K562 (cell line): ENCODE measurements around the gene CYLC2. TPM values are rescaled to one million over a fixed set of nuclear protein-coding genes. Genes with fewer than 3 reads are reported as not detected.

Experiments
- ATAC-seq: fragments of 200-7000 bp; cut with Tn5 transposase; 3 replicates; pipeline ENCODE4 v1.9.1; 2020; ENCODE audit warnings: moderate library complexity
- BruUV-seq: library from RNA; stranded (reverse); fragments of 400-500 nt; replicated peaks from 2 replicates; lab custom pipeline; 2021; lab: Mats Ljungman, UMichigan
- CTCF ChIA-PET: fragments of 300-600 bp; formaldehyde crosslinking; extraction: SDS; loops from one replicate; lab custom pipeline; 2021; ENCODE audit warnings: low intra/inter-chr PET ratio; lab: Yijun Ruan, JAX
- POLR2A ChIA-PET: fragments of 300-600, 350-650 bp; sonication (Branson Sonifier 250); formaldehyde crosslinking; extraction: SDS; loops from one replicate; lab custom pipeline; 2021; ENCODE audit warnings: antibody characterized with exemption, inconsistent platforms; lab: Yijun Ruan, JAX
- DNase-seq, 4 experiments: peaks; one replicate each; pipeline versions ENCODE4 v3.0.0 to v3.0.0-alpha.2; 2011 to 2018; ENCODE audit warnings: low spot score in 3 of 4, mixed read lengths in 3 of 4; ENCODE audit errors: extremely low read depth in 1 of 4
- FAIRE-seq: peaks from 2 replicates; lab custom pipeline; 2011; peaks lifted over from hg19 to GRCh38; lab: Jason Lieb, UNC
- H2AFZ ChIP-seq: 2 replicates; pipeline ENCODE4 v1.6.0; 2011; ENCODE audit warnings: low read depth, low read length, control low read depth, inconsistent platforms
- H3K27ac ChIP-seq: fragments of 200-600 bp; 3 replicates; pipeline ENCODE4 v1.8.0; 2011; ENCODE audit warnings: low read depth, mild to moderate bottlenecking, control low read depth, inconsistent platforms, low read length, moderate library complexity, mixed read lengths; ENCODE audit errors: extremely low read depth
- H3K27me3 ChIP-seq, 2 experiments: fragments of 300-600 bp in 1 of 2; 2 replicates in 1 of 2; 3 replicates in 1 of 2; pipeline versions ENCODE4 v1.6.0 to v1.8.0; 2011; ENCODE audit warnings: inconsistent platforms in 2 of 2, low read length in 2 of 2, mild to moderate bottlenecking in 1 of 2, mixed read lengths in 1 of 2, moderate library complexity in 1 of 2; ENCODE audit not compliant: control insufficient read depth in 2 of 2, insufficient read depth in 2 of 2
- H3K36me3 ChIP-seq: fragments of 300-600 bp; 3 replicates; pipeline ENCODE4 v1.8.0; 2011; ENCODE audit warnings: mild to moderate bottlenecking, low read length, inconsistent platforms; ENCODE audit not compliant: control insufficient read depth, insufficient read depth
- H3K4me1 ChIP-seq, 2 experiments: fragments of 200-600 bp in 1 of 2; replicated peaks in 1 of 2; 2 replicates in 1 of 2; 3 replicates in 1 of 2; pipeline versions ENCODE4 v1.5.1 to v1.8.0; 2011; ENCODE audit warnings: inconsistent platforms in 2 of 2, low read length in 2 of 2, mild to moderate bottlenecking in 1 of 2, mixed read lengths in 1 of 2, moderate library complexity in 1 of 2; ENCODE audit not compliant: control insufficient read depth in 2 of 2, insufficient read depth in 2 of 2
- H3K4me2 ChIP-seq: 2 replicates; pipeline ENCODE4 v1.6.1; 2011; ENCODE audit warnings: low read length, control low read depth, inconsistent platforms, mixed read lengths; ENCODE audit not compliant: insufficient read depth
- H3K4me3 ChIP-seq: fragments of 200-600 bp; sonication (generic), shearing (Covaris generic); 2 replicates; pipeline ENCODE4 v1.5.1; 2016; ENCODE audit warnings: control low read depth, inconsistent platforms
- H3K79me2 ChIP-seq: fragments of 200-600 bp; 3 replicates; pipeline ENCODE4 v1.8.0; 2011; ENCODE audit warnings: low read length, inconsistent platforms; ENCODE audit not compliant: control insufficient read depth, insufficient read depth
- H3K9ac ChIP-seq, 2 experiments: 2 replicates each; pipeline versions ENCODE4 v1.6.0 to v1.6.1; 2011; ENCODE audit warnings: low read depth in 2 of 2, low read length in 2 of 2, control low read depth in 1 of 2, inconsistent platforms in 1 of 2, mild to moderate bottlenecking in 1 of 2, mixed read lengths in 1 of 2; ENCODE audit not compliant: insufficient read depth in 1 of 2
- H3K9me1 ChIP-seq: one replicate; pipeline ENCODE4 v1.6.0; 2011; ENCODE audit warnings: inconsistent platforms, mild to moderate bottlenecking, low read length, moderate library complexity; ENCODE audit not compliant: control insufficient read depth, insufficient read depth
- H3K9me3 ChIP-seq: replicated peaks from 2 replicates; pipeline ENCODE4 v1.5.1; 2011; ENCODE audit warnings: low read depth, low read length, inconsistent platforms; ENCODE audit not compliant: control insufficient read depth, insufficient read depth
- H4K20me1 ChIP-seq: replicated peaks from 2 replicates; pipeline ENCODE4 v1.6.1; 2011; ENCODE audit warnings: low read length, inconsistent platforms, mixed read lengths; ENCODE audit not compliant: control insufficient read depth, insufficient read depth
- DDX20 ChIP-seq: fragments of 450-650 bp; IDR thresholded peaks from 2 replicates; pipeline ENCODE4 v1.6.1; 2016; ENCODE audit warnings: missing genetic modification characterization, low read depth, mild to moderate bottlenecking, missing compliant biosample characterization, moderate library complexity
- KDM4B ChIP-seq, 2 experiments: fragments of 450-650 bp in 1 of 2; sonication (generic) in 1 of 2; IDR thresholded peaks; 2 replicates each; pipeline ENCODE4 v1.6.1; 2016 to 2017; ENCODE audit warnings: borderline replicate concordance in 2 of 2, antibody characterized with exemption in 1 of 2, low read depth in 1 of 2, mild to moderate bottlenecking in 1 of 2
- KDM5B ChIP-seq: fragments of 200-600 bp; sonication (generic); IDR thresholded peaks from 2 replicates; pipeline ENCODE4 v1.6.1; 2012; ENCODE audit warnings: low read depth, mild to moderate bottlenecking, moderate library complexity, low read length, control low read depth, inconsistent platforms; ENCODE audit not compliant: insufficient replicate concordance
- THAP7 ChIP-seq: fragments of 250-450 bp; sonication (Bioruptor Pico); IDR thresholded peaks from 2 replicates; pipeline ENCODE4 v1.5.0; 2021
- WGBS: fragments of 100-300 bp; shearing (Covaris generic); methylation state at CpG from one replicate; pipeline ENCODE4 v1.1.6; 2016; ENCODE audit warnings: low coverage, mixed read lengths; ENCODE audit not compliant: insufficient coverage; ENCODE audit errors: missing lambda C conversion rate; 5-methylcytosine and 5-hydroxymethylcytosine counted together
- in situ Hi-C: fragments of 300-500 bp; cut with MboI; formaldehyde crosslinking; loops from 4 replicates; pipeline ENCODE4 v1.15.0; 2018; ENCODE audit warnings: inconsistent platforms, mixed read lengths
- intact Hi-C: fragments of 100-400 bp; cut with micrococcal nuclease; formaldehyde crosslinking; loops from 2 replicates; pipeline ENCODE4 v1.14.2; 2022
- polyA plus RNA-seq, 8 experiments: library from polyadenylated mRNA; depleted of rRNA in 4 of 8; stranded (reverse) in 5 of 8; unstranded in 3 of 8; fragments of >200 nt; fragmentation: Nextera tagmentation in 2 of 8; fragmentation: Illumina TruSeq in 1 of 8; extraction: Ambion mirVana in 2 of 8; extraction: Trizol in 1 of 8; gene quantifications; 2 replicates each; pipeline versions ENCODE4 v1.2.1 to v1.2.3, GENCODE V29; 2011 to 2014; ENCODE audit warnings: inconsistent platforms in 1 of 8, missing spikeins in 1 of 8
- total RNA-seq, 7 experiments: library from RNA; depleted of rRNA in 6 of 7; stranded (reverse); fragments of >200 nt in 6 of 7; fragmentation: Illumina TruSeq in 2 of 7; extraction: Trizol in 2 of 7; gene quantifications; 2 replicates each; pipeline versions ENCODE4 v1.2.1 to v1.2.3, GENCODE V29; 2011 to 2021; ENCODE audit warnings: low replicate concordance in 1 of 7

Gene CYLC2
- total and polyA plus RNA-seq, 9 of the 15 experiments (the other 6 are each of a cell fraction or from before 2014, with no cell fraction given) = not detected

GRCh38 chr9:103025796-103026195 is 30.7 kb downstream of the CYLC2 start:
- no peak for DNase-seq
- Histone ChIP-seq H3K36me3 (no peaks in the 10 kb centered on the region), H3K9ac (no peak overlapping the region), H3K27ac (no peak overlapping the region), H3K4me1 (no peaks in the 10 kb centered on the region), H3K9me1 (no peaks in the 10 kb centered on the region), H2AFZ (no peak overlapping the region), H3K4me3 (no peak overlapping the region), H3K4me2 (no peak overlapping the region), H3K27me3 (no peaks in the 10 kb centered on the region), H3K9me3 (no peaks in the 10 kb centered on the region; the same call in 1 of the 2 replicates), H3K79me2 (no peaks in the 10 kb centered on the region), H4K20me1 (no peaks in the 10 kb centered on the region)
- no peak for FAIRE-seq
- intact Hi-C loops = no loop called here
- WGBS = 0% methylated on average over 2 of the region's 2 CpGs
- ATAC-seq = no peak
- in situ Hi-C loops = no loop called here
- ChIA-PET CTCF (no interaction called here), POLR2A (no interaction called here)
- BruUV-seq = no TSS peak
- no peak for TF ChIP-seq KDM4B (IDR thresholded peaks at IDR 0.05; ENCODE audit: borderline replicate concordance in 2 of 2, low read depth in 1 of 2)
- TF ChIP-seq DDX20 (tag) = no peak
- no peak for TF ChIP-seq THAP7
- no peak for TF ChIP-seq KDM5B
